ENCODE data around the gene GOLGA3.
"Not testable (repeated sequence)": the region's sequence is repeated elsewhere in the genome, so short reads cannot be mapped to it uniquely, and the experiment has no call there.

Gene GOLGA3, protein sequence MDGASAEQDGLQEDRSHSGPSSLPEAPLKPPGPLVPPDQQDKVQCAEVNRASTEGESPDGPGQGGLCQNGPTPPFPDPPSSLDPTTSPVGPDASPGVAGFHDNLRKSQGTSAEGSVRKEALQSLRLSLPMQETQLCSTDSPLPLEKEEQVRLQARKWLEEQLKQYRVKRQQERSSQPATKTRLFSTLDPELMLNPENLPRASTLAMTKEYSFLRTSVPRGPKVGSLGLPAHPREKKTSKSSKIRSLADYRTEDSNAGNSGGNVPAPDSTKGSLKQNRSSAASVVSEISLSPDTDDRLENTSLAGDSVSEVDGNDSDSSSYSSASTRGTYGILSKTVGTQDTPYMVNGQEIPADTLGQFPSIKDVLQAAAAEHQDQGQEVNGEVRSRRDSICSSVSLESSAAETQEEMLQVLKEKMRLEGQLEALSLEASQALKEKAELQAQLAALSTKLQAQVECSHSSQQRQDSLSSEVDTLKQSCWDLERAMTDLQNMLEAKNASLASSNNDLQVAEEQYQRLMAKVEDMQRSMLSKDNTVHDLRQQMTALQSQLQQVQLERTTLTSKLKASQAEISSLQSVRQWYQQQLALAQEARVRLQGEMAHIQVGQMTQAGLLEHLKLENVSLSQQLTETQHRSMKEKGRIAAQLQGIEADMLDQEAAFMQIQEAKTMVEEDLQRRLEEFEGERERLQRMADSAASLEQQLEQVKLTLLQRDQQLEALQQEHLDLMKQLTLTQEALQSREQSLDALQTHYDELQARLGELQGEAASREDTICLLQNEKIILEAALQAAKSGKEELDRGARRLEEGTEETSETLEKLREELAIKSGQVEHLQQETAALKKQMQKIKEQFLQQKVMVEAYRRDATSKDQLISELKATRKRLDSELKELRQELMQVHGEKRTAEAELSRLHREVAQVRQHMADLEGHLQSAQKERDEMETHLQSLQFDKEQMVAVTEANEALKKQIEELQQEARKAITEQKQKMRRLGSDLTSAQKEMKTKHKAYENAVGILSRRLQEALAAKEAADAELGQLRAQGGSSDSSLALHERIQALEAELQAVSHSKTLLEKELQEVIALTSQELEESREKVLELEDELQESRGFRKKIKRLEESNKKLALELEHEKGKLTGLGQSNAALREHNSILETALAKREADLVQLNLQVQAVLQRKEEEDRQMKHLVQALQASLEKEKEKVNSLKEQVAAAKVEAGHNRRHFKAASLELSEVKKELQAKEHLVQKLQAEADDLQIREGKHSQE (N-terminal part only)

DNA sequence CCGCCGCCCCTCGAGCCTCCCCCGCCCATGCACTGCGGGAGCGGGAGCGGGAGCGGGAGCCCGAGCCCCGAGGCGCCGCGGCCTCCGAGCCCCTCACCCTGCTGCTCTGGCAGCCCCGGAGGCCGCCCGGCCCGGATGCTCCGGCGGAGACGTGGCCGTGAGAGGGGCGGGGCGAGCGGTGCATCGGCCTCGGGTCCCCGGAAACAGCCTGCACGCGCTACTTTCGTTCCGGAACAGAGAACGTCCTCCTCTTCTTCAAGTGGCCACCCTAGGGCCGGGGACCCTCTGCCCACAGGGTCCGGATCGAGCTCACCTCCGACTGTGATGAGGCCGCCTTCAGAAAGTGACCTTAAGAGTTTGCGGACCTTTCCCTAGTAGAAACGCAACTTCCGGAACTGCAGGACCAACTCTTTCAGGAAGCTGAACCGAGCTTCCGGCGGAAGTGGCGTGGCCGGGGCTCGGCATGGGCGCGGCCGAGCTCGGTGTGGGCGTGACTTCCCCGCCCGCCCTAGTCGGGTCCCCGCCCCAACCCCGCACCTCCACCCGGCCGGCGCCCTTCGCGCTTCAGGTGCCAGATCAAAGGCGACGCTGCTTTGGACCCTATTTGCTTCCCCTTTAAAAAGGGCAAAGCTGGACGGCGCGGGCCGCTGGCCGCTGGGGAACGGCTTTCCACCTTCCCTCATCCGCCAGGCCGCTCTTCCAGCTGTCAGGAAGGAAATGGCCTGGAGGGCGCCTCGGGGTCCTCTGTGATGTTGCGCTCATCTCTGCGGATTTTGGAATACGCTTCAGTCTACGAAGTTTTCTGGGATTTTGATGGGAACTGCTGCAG is at the start of gene GOLGA3:
TSS of gene GOLGA3 (minus strand) at position 164 of the 829 bp plus-strand sequence. CDS start 6,741 bp downstream, outside the sequence.
- DNase-seq = peak; percentile 95

DNA sequence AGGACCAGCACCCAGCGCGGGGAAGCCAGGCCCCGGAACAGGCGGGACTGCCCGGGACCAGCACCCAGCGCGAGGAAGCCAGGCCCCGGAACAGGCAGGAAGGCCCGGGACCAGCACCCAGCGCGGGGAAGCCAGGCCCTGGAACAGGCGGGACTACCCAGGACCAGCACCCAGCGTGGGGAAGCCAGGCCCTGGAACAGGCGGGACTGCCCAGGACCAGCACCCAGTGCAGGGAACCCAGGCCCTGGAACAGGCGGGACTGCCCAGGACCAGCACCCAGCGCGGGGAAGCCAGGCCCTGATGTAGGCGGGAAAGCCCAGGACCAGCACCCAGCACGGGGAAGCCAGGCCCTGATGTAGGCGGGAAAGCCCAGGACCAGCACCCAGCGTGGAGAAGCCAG is 46.0 kb upstream of the GOLGA3 start:
- not testable (repeated sequence) for DNase-seq

DNA sequence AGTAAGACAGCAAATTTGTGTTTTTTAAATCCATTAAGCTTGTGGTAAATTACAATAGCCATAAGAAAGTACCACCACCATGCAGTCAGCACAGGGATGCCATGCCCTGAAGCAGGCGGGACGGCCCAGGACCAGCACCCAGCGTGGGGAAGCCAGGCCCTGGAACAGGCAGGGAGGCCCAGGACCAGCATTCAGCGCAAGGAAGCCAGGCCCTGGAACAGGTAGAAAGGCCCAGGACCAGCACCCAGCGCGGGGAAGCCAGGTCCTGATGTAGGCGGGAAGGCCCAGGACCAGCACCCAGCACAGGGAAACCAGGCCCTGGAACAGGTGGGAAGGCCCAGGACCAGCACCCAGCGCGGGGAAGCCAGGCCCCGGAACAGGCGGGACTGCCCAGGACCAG is 45.5 kb upstream of the GOLGA3 start:
- DNase-seq = no peak

DNA sequence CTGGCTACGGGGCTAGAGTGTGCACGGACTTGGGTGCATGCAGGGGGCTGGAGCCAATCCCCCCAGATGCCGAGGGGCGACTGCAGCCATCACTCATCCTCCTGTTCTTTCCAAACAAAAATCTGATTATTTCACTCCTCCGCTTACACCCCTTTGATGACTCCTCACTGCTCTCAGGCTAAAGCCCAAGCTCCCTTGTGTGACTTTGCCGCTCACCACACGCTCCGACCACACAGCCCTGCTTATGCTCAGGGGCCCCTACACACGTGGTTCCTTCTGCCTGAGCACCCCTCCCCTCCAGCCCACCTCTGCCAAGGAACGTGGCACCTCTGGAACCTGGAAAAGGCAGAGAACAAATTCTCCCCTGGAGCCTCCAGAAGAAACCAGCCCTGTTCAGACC is 45.1 kb upstream of the GOLGA3 start:
- no peak for DNase-seq

DNA sequence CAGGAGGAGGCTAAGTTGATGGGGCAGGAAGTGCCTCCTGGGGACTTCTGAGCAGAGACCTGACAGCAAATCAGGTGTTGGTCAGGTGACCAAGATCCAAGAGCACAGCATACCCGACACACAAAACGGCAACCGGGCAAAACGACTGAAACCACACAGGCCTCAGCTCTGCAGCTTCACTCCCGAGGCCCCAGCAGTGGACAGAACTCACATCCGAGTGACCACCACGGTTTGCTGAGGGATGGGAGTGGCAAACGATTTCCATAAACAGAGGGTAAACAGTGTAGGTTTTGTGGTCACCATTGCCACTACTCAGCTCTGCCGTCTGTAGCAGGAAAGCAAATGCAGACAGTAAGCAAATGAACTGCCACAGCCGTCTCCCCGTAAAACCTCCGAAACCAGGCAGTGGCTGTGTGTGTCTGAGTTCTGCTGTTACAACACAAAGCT is 44.3 kb upstream of the GOLGA3 start:
- DNase-seq = no peak

DNA sequence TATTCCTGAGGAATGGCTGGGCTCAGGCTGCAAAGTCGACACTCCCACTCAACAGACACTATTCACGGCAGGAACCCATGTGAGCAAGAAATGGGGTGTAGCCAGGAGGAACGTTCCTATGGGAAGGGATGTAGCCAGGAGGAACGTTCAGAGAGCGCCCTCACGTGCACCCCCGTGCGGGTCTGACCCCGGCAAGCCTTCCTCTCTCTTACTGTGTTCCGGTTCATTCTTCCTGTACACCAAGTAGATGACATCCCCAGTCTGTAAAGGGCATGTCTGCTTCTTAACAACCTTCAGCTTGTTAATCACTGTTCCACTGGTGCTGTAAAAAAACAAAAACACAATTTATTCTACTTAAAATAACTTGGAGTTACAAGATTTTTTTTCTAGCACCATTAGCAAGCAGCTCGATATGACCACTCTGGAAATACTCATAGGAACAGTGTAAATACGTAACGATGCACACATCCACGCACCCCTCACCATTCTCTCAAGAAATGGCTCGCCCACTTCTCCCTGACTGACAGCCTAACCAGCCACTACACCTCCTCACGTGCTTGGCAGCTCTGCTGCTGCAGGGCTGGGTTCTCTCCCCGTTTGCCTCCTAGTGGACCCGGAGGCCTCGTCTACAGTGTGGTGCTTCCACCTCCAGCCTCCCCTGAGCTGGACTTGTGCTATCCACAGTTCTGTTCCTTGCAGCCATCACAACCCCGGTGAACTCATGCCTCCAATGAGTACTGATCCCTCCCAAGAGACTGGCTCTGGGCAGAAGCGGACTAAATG is 43.6 kb upstream of the GOLGA3 start:
- DNase-seq = no peak

DNA sequence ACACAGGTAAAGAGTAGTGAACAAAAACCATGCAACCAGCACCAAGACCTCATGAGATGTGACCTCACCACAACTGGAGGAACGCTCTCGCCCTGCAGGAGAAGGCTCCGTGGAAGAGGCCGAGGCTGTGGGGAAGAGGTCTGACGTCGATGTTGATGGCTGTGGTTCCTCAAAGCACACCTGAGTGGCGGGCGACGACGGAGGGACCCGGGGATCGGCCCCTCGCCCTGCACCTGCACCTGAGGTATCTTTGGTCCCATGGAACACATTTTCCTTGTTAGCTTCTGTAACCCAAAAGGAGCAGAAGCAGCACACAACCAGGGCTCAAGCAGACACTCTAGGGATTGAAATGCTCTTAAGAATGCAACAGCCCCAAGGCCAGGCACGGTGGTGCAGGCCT is 40.9 kb upstream of the GOLGA3 start:
- DNase-seq = no peak

DNA sequence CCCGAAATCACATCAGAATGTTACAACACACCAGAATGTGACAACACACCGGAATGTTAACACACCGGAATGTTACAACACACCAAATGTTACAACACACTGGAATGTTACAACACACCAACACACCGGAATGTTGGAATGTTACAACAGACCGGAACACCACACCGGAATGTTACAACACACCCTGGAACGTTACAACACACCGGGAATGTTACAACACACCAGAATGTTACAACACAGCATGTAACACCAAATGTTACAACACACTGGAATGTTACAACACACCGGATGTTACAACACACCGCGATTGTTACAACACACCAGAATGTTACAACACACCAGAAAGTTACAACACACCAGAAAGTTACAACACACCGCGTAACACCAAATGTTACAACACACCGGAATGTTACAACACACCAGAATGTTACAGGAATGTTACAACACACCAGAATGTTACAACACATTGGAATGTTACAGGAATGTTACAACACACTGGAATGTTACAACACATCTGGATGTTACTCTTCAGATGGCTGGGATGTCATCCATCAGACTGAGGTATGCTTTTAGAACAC is 37.7 kb upstream of the GOLGA3 start:
- DNase-seq = no peak

DNA sequence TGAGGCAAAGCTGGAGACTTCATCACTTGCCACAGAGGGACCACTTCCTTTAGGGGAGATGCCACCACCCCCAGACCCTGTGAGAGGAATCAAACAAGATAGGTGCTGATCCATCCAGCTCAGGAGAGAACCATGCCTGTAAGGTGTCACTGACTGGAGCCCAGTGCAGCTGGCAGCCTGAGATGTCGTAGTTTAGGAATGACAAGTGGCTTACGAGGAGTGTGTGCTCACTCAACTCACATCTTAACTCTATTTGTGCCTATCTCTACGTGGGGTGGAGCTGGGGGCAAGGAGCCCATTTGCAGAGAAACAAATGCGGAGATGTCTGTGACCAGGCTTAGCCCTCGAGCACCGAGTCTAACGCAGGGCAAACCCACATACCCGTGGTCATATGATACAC is 32.9 kb upstream of the GOLGA3 start:
- DNase-seq = no peak

DNA sequence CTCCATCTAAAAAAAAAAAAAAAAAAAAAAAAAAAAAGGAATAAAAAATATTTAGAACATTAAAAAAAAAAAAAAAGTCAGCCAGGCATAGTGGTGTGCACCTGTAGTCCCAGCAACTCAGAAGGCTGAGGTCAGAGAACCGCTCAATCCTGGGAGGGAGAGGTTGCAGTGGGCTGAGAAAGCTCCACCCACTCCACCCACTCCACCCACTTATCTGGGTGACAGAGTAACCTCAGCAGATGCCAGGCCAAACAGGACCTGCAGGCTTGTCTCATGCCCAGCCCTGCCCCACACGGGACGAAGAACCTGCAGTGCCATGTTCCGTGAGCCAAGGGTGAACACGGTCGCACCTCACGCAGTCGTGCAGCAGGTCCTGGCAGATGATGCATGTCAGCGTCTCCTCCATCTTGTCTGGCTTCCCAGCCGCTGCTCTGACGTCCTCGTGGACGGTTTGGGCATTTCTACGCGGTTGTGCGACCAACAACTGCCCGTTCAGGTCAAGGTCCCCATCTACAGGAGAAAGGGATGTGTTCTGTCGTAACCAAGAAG is 30.1 kb upstream of the GOLGA3 start:
- DNase-seq = no peak

DNA sequence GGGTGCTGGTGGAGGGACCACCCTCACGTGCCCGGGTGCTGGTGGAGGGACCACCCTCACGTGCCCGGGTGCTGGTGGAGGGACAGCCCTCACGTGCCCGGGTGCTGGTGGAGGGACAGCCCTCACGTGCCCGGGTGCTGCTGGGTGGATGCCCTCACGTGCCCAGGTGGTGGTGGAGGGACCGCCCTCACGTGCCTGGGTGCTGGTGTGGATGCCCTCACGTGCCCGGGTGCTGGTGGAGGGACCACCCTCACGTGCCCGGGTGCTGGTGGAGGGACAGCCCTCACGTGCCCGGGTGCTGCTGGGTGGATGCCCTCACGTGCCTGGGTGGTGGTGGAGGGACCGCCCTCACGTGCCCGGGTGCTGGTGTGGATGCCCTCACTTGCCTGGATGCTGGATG is 28.4 kb upstream of the GOLGA3 start:
- not testable (repeated sequence) for DNase-seq

DNA sequence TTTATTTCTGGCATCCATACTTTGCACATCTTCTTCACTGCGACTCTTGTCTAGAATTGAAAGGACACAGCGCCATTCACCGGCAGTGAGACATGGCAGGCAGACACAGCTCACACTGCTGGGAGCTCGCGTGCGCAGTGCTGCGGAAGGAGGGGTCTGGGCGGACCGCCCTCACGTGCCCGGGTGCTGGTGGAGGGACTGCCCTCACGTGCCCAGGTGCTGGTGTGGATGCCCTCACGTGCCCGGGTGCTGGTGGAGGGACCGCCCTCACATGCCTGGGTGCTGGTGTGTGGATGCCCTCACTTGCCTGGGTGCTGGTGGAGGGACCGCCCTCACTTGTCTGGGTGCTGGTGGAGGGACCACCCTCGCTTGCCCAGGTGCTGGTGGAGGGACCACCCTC is 27.9 kb upstream of the GOLGA3 start:
- DNase-seq = no peak

DNA sequence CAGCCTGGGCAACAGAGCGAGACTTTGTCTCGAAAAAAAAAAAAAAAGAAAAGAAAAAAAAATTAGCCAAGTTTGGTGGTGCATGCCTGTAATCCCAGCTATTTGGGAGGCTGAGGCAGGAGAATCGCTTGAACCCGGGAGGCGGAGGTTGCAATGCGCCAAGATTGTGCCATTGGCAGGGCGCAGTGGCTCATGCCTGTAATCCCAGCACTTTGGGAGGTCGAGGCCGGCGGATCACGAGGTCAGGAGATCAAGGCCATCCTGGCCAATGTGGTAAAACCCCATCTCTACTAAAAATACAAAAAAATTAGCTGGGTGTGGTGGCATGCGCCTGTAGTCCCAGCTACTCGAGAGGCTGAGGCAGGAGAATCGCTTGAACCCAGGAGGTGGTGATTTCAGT is 26.5 kb upstream of the GOLGA3 start:
- not testable (repeated sequence) for DNase-seq

DNA sequence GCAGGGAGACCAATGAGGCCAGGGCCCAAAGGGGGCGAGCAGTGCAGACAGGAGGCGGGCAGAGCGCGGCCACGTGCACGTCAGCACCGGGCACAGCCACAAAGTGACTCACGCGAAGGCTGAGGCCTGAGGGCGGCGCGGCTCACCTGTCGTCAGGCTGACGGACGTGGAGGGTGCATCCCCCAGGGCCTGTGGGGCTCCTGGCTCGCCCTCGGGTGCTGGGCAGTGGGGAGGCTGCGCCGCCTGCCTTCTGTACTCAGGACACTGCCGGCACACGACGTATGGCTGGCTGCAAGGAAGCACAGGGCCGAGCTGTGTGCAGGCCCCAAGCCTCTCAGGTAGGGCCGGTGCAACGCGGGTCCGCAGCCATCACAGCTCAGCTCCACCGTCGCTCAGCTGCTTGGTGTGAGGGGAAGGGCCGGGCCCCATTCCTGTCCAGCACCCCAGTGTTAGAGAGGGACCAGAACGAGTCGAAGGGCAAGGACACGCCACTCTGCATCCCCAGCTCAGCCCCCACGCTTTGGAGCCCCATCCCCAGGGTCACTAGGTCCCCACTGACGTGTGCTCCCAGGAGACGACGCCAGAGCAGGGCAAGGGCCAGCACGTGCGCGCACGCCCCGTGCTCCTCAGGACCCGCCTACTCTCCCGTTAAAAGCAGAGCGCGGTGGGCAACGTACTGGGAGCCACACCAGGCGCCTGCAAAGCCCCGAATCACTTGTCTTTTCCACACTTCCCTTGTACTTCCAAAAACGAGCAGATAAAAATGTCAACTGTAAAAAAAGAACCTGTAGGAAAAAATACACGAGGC is 24.8 kb upstream of the GOLGA3 start:
- DNase-seq = no peak

DNA sequence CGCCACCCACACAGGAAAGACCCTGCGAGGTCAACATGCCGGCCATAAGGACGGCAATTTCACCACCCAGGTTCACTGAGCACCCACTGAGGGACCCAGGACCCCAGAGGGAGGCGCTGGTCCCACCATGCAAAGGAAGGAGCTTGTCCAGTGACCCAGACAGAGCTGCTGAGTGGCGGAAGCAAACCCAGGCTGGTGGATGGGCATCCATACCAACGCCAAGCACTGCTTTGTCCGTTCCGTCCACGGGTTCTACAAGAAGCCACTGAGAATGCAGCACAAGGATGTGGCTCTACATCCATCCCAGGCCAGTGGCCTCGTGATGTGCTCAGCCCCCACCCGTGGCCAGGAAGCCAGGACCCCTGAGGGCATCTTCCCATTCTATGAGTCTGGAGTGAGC is 23.8 kb upstream of the GOLGA3 start:
- no peak for DNase-seq

DNA sequence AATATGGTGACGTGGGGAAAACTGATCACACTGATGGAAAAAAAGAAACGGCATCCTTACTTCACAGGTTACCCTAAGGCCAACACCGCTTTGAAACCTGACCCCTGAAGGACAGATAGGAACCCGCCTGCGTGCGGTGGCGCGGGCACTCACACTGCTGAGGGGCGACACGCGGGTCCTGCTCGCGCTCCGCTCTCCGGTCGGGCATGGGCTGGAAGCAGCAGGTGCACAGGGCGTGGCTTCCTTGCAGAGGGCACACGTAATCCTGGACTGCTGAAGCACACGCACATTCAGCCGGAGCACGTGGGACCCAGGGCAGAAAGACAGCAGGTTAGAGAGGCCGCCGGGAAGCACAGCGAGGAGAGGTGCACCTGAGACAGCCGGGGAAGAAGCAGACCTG is 22.8 kb upstream of the GOLGA3 start:
- DNase-seq = no peak

DNA sequence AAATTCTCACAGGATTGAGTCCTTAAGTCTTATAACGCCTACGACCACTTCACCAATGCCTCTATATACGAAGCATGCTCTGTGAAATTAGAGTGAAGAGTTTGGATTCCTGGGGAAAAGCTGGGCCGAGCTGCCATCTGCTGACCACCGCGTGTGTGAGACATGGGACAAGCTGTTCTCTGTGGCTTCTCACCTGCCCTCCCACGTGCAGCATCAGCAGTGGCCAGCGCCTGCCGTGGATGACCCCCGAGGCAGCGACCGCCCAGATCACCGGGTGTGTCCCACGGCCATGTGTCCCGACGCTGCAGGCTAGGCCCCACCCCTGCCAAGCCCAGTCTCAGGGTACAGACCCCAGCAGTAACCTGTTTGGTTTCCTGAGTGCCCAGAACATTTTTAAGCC is 21.6 kb upstream of the GOLGA3 start:
- DNase-seq = no peak

DNA sequence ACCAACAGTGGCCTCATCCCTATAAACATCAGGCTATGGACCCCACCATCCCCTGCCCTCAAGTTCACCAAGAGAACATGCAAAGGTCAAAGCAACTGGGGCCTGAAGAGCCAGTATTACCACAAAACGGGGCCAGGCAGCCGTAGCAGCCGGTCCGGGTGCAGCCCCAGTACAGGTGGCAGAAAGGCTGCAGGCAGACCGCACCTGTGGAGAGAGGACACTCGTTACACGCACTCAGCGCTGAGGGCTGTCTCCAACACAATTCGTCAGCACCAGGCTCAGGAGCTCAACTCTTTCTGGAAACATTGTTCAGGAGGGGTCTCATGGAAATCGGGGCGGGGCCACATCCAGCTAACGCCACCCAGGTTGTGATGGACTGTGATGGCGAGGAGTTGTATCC is 19.9 kb upstream of the GOLGA3 start:
- DNase-seq = no peak
